GM12878 (cell line): ENCODE results near the gene ASB6. TPM values are rescaled to one million over a fixed set of nuclear protein-coding genes. Genes with fewer than 3 reads are reported as not detected.

ENCODE experiments used
- ATAC-seq: fragments of 200-7000 bp; cut with Tn5 transposase; 3 replicates; pipeline ENCODE4 v1.9.1; 2020; ENCODE audit warnings: mild to moderate bottlenecking, moderate library complexity
- BruUV-seq: library from RNA; stranded (reverse); fragments of 400-500 nt; replicated peaks from 2 replicates; lab custom pipeline; 2021; lab: Mats Ljungman, UMichigan
- CTCF ChIA-PET: fragments of 300-600 bp; sonication (Branson Sonifier 250); formaldehyde crosslinking; extraction: SDS; loops from one replicate; lab custom pipeline; 2021; ENCODE audit warnings: inconsistent platforms; lab: Yijun Ruan, JAX
- POLR2A ChIA-PET: fragments of 350-600 bp; formaldehyde crosslinking; extraction: SDS; loops from one replicate; lab custom pipeline; 2021; ENCODE audit warnings: inconsistent platforms; lab: Charles Lee
- RAD21 ChIA-PET: fragments of 300-600 bp; sonication (Branson Sonifier 250); formaldehyde crosslinking; loops from one replicate; lab custom pipeline; 2023; ENCODE audit warnings: antibody characterized with exemption; ENCODE audit not compliant: unreplicated experiment; lab: Charles Lee
- SMC1A ChIA-PET: fragments of 300-600 bp; sonication (Branson Sonifier 250); formaldehyde crosslinking; loops from one replicate; lab custom pipeline; 2023; ENCODE audit not compliant: unreplicated experiment, uncharacterized antibody; lab: Charles Lee
- DNase-seq: peaks from one replicate; pipeline ENCODE4 v3.0.0-alpha.2; 2011; ENCODE audit warnings: low read depth, low spot score
- FAIRE-seq: peaks from 3 replicates; lab custom pipeline; 2011; peaks lifted over from hg19 to GRCh38; lab: Jason Lieb, UNC
- H2AFZ ChIP-seq: 2 replicates; pipeline ENCODE4 v1.6.0; 2011; ENCODE audit warnings: low read depth, low read length, control low read depth; ENCODE audit not compliant: control insufficient read depth
- H3K27ac ChIP-seq: 2 replicates; pipeline ENCODE4 v1.5.1; 2011; ENCODE audit warnings: control low read depth; ENCODE audit not compliant: control insufficient read depth, insufficient read depth
- H3K27me3 ChIP-seq, 2 experiments: replicated peaks in 1 of 2; 2 replicates each; pipeline versions ENCODE4 v1.6.0 to v1.6.1; 2011; ENCODE audit warnings: low read length in 1 of 2; ENCODE audit not compliant: control insufficient read depth in 2 of 2, insufficient read depth in 2 of 2
- H3K36me3 ChIP-seq, 2 experiments: 2 replicates each; pipeline ENCODE4 v1.5.1; 2011; ENCODE audit warnings: low read length in 1 of 2; ENCODE audit not compliant: control insufficient read depth in 2 of 2, insufficient read depth in 2 of 2
- H3K4me1 ChIP-seq: 2 replicates; pipeline ENCODE4 v1.6.1; 2011; ENCODE audit warnings: mild to moderate bottlenecking, low read length, moderate library complexity, mixed read lengths; ENCODE audit not compliant: control insufficient read depth, insufficient read depth
- H3K4me2 ChIP-seq: 2 replicates; pipeline ENCODE4 v1.6.0; 2011; ENCODE audit warnings: control low read depth; ENCODE audit not compliant: control insufficient read depth, insufficient read depth
- H3K4me3 ChIP-seq: fragments of 200-600 bp; sonication (generic); 2 replicates; pipeline ENCODE4 v1.5.1; 2016
- H3K79me2 ChIP-seq: 2 replicates; pipeline ENCODE4 v1.6.0; 2011; ENCODE audit warnings: low read length; ENCODE audit not compliant: control insufficient read depth, insufficient read depth
- H3K9ac ChIP-seq: 2 replicates; pipeline ENCODE4 v1.8.0; 2011; ENCODE audit warnings: low read length, control low read depth, mixed read lengths; ENCODE audit not compliant: control insufficient read depth, insufficient read depth
- H3K9me3 ChIP-seq: replicated peaks from 3 replicates; pipeline ENCODE4 v1.5.1; 2011; ENCODE audit warnings: mild to moderate bottlenecking, low read length; ENCODE audit not compliant: control insufficient read depth, insufficient read depth
- H4K20me1 ChIP-seq: 2 replicates; pipeline ENCODE4 v1.6.0; 2011; ENCODE audit not compliant: control insufficient read depth, insufficient read depth
- RAD51 ChIP-seq: fragments of 450-650 bp; IDR thresholded peaks from 2 replicates; pipeline ENCODE4 v1.6.1; 2016; ENCODE audit warnings: moderate library complexity, mild to moderate bottlenecking, inconsistent platforms
- RUNX3 ChIP-seq: IDR thresholded peaks from 2 replicates; pipeline ENCODE4 v1.6.1; 2012; ENCODE audit warnings: low read length, inconsistent platforms
- SIN3A ChIP-seq: IDR thresholded peaks from 2 replicates; pipeline ENCODE4 v1.6.1; 2012; ENCODE audit warnings: low read depth, low read length, improper control_type of control experiment
- WGBS: methylation state at CpG from one replicate; pipeline ENCODE4 v1.1.6; 2016; ENCODE audit warnings: low lambda C conversion rate; ENCODE audit not compliant: insufficient replicate concordance, insufficient coverage; ENCODE audit errors: missing lambda C conversion rate; 5-methylcytosine and 5-hydroxymethylcytosine counted together
- in situ Hi-C: fragments of 300-500 bp; cut with MboI; formaldehyde crosslinking; loops from 9 replicates; pipeline ENCODE4 v1.14.3; 2018; ENCODE audit warnings: mixed read lengths
- intact Hi-C: fragments of 100-400 bp; cut with micrococcal nuclease; formaldehyde crosslinking; loops from one replicate; pipeline ENCODE4 v1.14.2; 2022; ENCODE audit not compliant: unreplicated experiment
- polyA plus RNA-seq, 11 experiments: library from polyadenylated mRNA; depleted of rRNA in 4 of 11; unstranded in 6 of 11; stranded (reverse) in 5 of 11; fragments of >200 nt; fragmentation: Nextera tagmentation in 4 of 11; fragmentation: Illumina TruSeq in 1 of 11; extraction: Ambion mirVana in 4 of 11; extraction: Trizol in 1 of 11; gene quantifications; 1 replicate in 1 of 11; 2 replicates in 10 of 11; pipeline versions ENCODE4 v1.2.1 to v1.2.3, GENCODE V29; 2011 to 2016; ENCODE audit warnings: inconsistent platforms in 2 of 11, missing spikeins in 2 of 11, low read depth in 1 of 11
- total RNA-seq, 4 experiments: library from RNA; depleted of rRNA in 3 of 4; stranded (reverse); fragments of >200 nt in 3 of 4; fragmentation: Illumina TruSeq in 1 of 4; extraction: Trizol in 1 of 4; gene quantifications; 2 replicates each; pipeline versions ENCODE4 v1.2.1 to v1.2.3, GENCODE V29; 2013 to 2021

Gene ASB6
- total and polyA plus RNA-seq, 10 of the 15 experiments (the other 5 are each of a cell fraction or from before 2014, with no cell fraction given) = 0.80 to 18.2 (median 9.9) TPM

DNA sequence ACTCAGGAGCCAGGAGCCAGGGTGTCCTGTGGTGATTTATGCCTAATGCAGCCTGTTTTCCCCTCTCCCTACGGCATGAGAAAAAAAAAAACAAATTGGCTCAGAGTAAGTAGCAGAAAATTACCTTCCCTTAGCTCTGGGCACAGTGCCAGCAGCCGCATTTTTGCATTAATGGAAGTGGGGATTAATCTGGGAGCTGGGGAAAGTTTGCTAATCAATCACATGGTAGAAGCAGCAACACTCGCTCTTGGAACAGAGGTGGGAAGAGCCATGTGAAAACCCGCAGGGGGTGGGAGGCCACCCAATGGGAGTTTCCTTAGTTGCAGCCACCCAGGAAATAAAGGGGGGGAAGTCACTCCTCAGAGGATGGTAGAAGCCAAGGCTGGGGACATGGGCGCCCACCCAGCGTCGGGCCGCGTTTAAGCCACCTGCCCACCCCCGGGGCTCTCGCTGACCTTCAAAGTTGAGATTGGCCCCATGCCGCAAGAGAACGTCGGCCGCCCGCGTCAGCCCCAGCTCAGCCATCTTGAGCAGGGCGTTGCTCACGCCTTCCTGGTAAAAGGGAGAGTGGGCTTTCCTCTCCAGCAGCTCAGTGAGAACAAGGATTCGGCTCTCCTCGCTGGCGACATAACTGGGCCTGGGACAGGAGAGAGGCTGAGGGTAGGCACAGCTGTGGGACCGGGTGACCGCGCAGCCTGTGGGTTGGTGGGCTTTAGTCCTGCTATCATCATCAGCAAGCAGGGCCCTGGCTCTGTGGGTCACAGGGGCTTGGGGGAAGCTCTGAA is 1.7 kb downstream of the ASB6 start:
- in situ Hi-C loops (no loop called here), intact Hi-C loops (no loop called here)
- no peak for ATAC-seq
- ChIA-PET RAD21 (interaction anchor here (2.1 kb wide), 1 partner anchor 15 kb away, joined by 7 read pairs; the partner anchor contains the start of gene NTMT1), SMC1A (interaction anchor here (0.6 kb wide), 2 partner anchors 87 to 110 kb away, joined by 3 to 4 read pairs; no protein-coding TSS in a partner anchor), POLR2A (interaction anchor here (0.5 to 1.4 kb wide), 2 partner anchors 9 to 565 kb away, joined by 3 to 4 read pairs; no protein-coding TSS in a partner anchor), CTCF (interaction anchor here (0.7 to 2.1 kb wide), 5 partner anchors 9 to 29 kb away, joined by 3 to 7 read pairs (median 4); no protein-coding TSS in a partner anchor)
- peak overlapping the region; percentile 90; the same call in 1 of the 2 replicates for H3K4me3 ChIP-seq
- peaks cover 6% of the 10 kb centered on the region; the same call in 1 of the 2 replicates for H3K4me1 ChIP-seq
- DNase-seq = no peak
- H3K79me2 ChIP-seq = peaks cover 15% of the 10 kb centered on the region
- H4K20me1 ChIP-seq = no peaks in the 10 kb centered on the region
- peak overlapping the region; percentile 78; the same call in 1 of the 2 replicates for H3K4me2 ChIP-seq
- BruUV-seq = no TSS peak
- H3K36me3 ChIP-seq = peaks cover 11 to 24% of the 10 kb centered on the region in 2 experiments; a peak in 3 of 4 replicates
- H3K27me3 ChIP-seq = no peaks in the 10 kb centered on the region
- no peak overlapping the region for H2AFZ ChIP-seq
- H3K9me3 ChIP-seq = no peaks in the 10 kb centered on the region
- H3K9ac ChIP-seq = no peak overlapping the region
- 82% methylated on average over 25 of the region's 25 CpGs for WGBS
- H3K27ac ChIP-seq = no peak overlapping the region
- no peak for FAIRE-seq
- no peak for TF ChIP-seq RUNX3

GRCh38 chr9:129639756-129640085 is 2.2 kb downstream of the ASB6 start:
- intact Hi-C loops = no loop called here
- FAIRE-seq = no peak
- ChIA-PET CTCF (interaction anchor here (0.7 to 2.1 kb wide), 5 partner anchors 9 to 29 kb away, joined by 3 to 7 read pairs (median 4); partner anchors contain the start of gene NTMT1), POLR2A (interaction anchor here (0.5 to 1.4 kb wide), 2 partner anchors 9 to 566 kb away, joined by 3 to 4 read pairs; no protein-coding TSS in a partner anchor), SMC1A (no interaction called here), RAD21 (interaction anchor here (2.1 kb wide), 1 partner anchor 14 kb away, joined by 7 read pairs; the partner anchor contains the start of gene NTMT1)
- H3K4me1 ChIP-seq = peaks cover 6% of the 10 kb centered on the region; the same call in 1 of the 2 replicates
- WGBS = 80% methylated on average over 12 of the region's 12 CpGs
- peaks cover 15 to 30% of the 10 kb centered on the region in 2 experiments; a peak in 3 of 4 replicates for H3K36me3 ChIP-seq
- TF ChIP-seq SIN3A (no peak), RAD51 (no peak)
- H3K27me3 ChIP-seq = no peaks in the 10 kb centered on the region
- no peak for ATAC-seq
- H3K9me3 ChIP-seq = no peaks in the 10 kb centered on the region
- DNase-seq = no peak
- H2AFZ ChIP-seq = no peak overlapping the region
- H3K9ac ChIP-seq = no peak overlapping the region
- H3K79me2 ChIP-seq = peaks cover 15% of the 10 kb centered on the region
- H4K20me1 ChIP-seq = no peaks in the 10 kb centered on the region
- in situ Hi-C loops = no loop called here
- no peak overlapping the region for H3K4me3 ChIP-seq
- H3K27ac ChIP-seq = no peak overlapping the region
- no peak overlapping the region for H3K4me2 ChIP-seq
- BruUV-seq = no TSS peak
